Small intestine (tissue), 7 donors: ENCODE measurements around the gene ARHGEF18. TPM values are rescaled to one million over a fixed set of nuclear protein-coding genes. Genes with fewer than 3 reads are reported as not detected.

ENCODE experiments used
- DNase-seq, 2 donors: peaks; one replicate each; pipeline versions ENCODE4 v3.0.0 to v3.0.0-alpha.2; 2013
- FAIRE-seq: peaks from 2 replicates; lab custom pipeline; 2012; peaks lifted over from hg19 to GRCh38; lab: Jason Lieb, UNC
- H3K27ac ChIP-seq, 3 donors: one replicate each; pipeline ENCODE4 v1.5.1; 2013; ENCODE audit warnings: low read length in 2 of 3, mild to moderate bottlenecking in 2 of 3, control low read depth in 1 of 3, inconsistent platforms in 1 of 3, low read depth in 1 of 3, moderate library complexity in 1 of 3
- H3K27me3 ChIP-seq, 3 donors: one replicate each; pipeline ENCODE4 v1.6.1; 2013; ENCODE audit warnings: low read length in 3 of 3, inconsistent platforms in 1 of 3; ENCODE audit not compliant: control insufficient read depth in 3 of 3, insufficient read depth in 3 of 3
- H3K36me3 ChIP-seq, 3 donors: one replicate each; pipeline ENCODE4 v1.6.1; 2013; ENCODE audit warnings: low read length in 3 of 3, inconsistent platforms in 1 of 3, low read depth in 1 of 3, mild to moderate bottlenecking in 1 of 3, moderate library complexity in 1 of 3; ENCODE audit not compliant: control insufficient read depth in 3 of 3, insufficient read depth in 2 of 3
- H3K4me1 ChIP-seq, 3 donors: one replicate each; pipeline ENCODE4 v1.6.1; 2013; ENCODE audit warnings: low read length in 2 of 3, inconsistent platforms in 1 of 3, low read depth in 1 of 3, mild to moderate bottlenecking in 1 of 3, moderate library complexity in 1 of 3; ENCODE audit not compliant: control insufficient read depth in 3 of 3, insufficient read depth in 2 of 3
- H3K4me3 ChIP-seq, 3 donors: one replicate each; pipeline ENCODE4 v1.5.1; 2013; ENCODE audit warnings: low read length in 3 of 3, control low read depth in 1 of 3, inconsistent platforms in 1 of 3, low read depth in 1 of 3, mild to moderate bottlenecking in 1 of 3, moderate library complexity in 1 of 3
- H3K9me3 ChIP-seq, 2 donors: one replicate each; pipeline ENCODE4 v1.6.1; 2013; ENCODE audit warnings: low read depth in 1 of 2, low read length in 1 of 2; ENCODE audit not compliant: control insufficient read depth in 2 of 2, insufficient read depth in 1 of 2
- WGBS, 3 donors: extraction: QIAGEN DNeasy Blood & Tissue Kit; methylation state at CpG; one replicate each; pipeline ENCODE4 v1.1.7; 2013; 5-methylcytosine and 5-hydroxymethylcytosine counted together
- polyA plus RNA-seq, 4 donors: library from polyadenylated mRNA; stranded (reverse) in 3 of 4; unstranded in 1 of 4; fragments of 200-250 nt in 3 of 4; fragments of 120-200 nt in 1 of 4; gene quantifications; one replicate each; pipeline versions ENCODE4 v1.2.1 to v1.2.3, GENCODE V29; 2013
- donor health status: healthy with polysubstance abuse.
- donor health status: control.
- donor health status: control.
- donor health status: Bipolar disorder and iron deficiency.
- donor health status: healthy.

ARHGEF18 gene
- polyA plus RNA-seq, 4 donors, result 22.6 to 31.1 (median 24.0) TPM

GRCh38 chr19:7355151-7355820 lies 6.5 kb downstream of the ARHGEF18 start:
- no peaks in the 10 kb centered on the region for H3K36me3 ChIP-seq
- no peaks in the 10 kb centered on the region for H3K27me3 ChIP-seq
- no peak overlapping the region for H3K27ac ChIP-seq
- DNase-seq (no peak), FAIRE-seq (no peak)
- no peaks in the 10 kb centered on the region for H3K4me1 ChIP-seq
- no peak overlapping the region for H3K4me3 ChIP-seq
- 72 to 82% (median 82%) methylated on average over 13 of the region's 13 CpGs for WGBS, 3 donors
- H3K9me3 ChIP-seq, result peaks cover 0 to 11% of the 10 kb centered on the region in 2 donors

GRCh38 chr19:7355871-7356270 lies 7.1 kb downstream of the ARHGEF18 start:
- DNase-seq, result no peak
- no peak overlapping the region for H3K4me3 ChIP-seq
- no peaks in the 10 kb centered on the region for H3K36me3 ChIP-seq
- H3K27ac ChIP-seq, result peak overlapping the region in 1 of 3 donors; percentile 11
- WGBS, 3 donors, result 58 to 72% (median 64%) methylated on average over 7 of the region's 7 CpGs
- no peak for FAIRE-seq
- H3K27me3 ChIP-seq, result no peaks in the 10 kb centered on the region
- H3K4me1 ChIP-seq, result no peaks in the 10 kb centered on the region
- H3K9me3 ChIP-seq, result peaks cover 0 to 11% of the 10 kb centered on the region in 2 donors

DNA sequence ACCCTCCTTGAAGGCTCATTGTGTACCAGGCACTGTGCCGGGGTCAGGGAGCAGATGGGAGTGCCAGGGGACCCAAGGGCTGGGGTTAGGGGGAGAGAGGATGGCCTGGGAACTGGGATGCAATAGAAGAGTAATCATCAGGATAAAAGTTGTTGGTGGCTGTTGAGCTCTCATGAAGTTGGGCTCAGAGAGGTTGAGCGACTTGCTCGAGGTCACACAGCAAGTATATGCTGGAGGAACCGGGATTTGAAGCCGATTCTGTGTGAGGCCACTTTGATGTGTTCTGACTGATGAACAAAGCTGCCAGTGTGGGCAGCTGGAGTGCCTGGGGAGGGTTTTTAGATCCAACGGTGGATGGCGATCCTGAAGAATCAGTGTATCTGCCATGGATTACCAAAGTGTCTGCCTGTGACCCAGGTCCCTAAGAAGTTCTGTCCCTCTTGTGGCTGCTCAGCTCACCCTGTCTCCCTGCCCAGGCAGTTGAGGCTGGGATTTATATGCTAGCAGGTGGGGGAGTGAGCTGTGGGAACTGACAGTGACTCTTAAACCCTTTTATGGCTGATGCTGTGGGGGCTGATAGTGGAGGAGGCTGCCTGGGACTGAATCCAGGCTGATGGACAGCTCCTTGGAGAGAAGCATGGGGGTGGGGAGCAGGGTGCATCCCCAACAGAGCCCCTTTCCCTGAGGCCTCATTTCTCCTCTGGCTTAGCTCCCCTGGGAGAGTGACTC lies 8.3 kb downstream of the ARHGEF18 start:
- Histone ChIP-seq H3K4me1 (no peaks in the 10 kb centered on the region), H3K4me3 (no peak overlapping the region), H3K36me3 (no peaks in the 10 kb centered on the region), H3K27ac (no peak overlapping the region), H3K27me3 (no peaks in the 10 kb centered on the region), H3K9me3 (peaks cover 0 to 3% of the 10 kb centered on the region in 2 donors)
- FAIRE-seq (no peak), DNase-seq (no peak)
- 92 to 97% (median 92%) methylated on average over 7 of the region's 7 CpGs for whole genome bisulfite sequencing, 3 donors

DNA sequence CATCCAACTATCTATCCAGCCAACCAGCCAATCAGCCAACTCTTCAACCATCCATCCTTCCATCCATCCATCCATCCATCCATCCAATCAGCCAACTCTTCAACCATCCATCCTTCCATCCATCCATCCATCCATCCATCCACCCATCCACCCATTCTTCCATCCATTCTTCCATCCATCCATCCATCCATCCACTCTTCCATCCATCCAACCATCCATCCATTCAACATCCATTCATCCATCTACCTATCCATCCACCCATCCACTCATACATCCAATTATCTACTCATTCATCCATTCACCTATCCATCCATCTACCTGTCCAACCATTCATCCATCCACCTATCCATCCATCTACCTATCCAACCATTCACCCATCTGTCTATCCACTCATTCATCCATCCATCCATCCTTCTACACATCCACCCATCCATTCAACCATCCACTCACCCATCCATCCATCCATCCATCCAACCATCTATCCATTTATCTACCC lies 9.4 kb downstream of the ARHGEF18 start:
- peaks cover 0 to 2% of the 10 kb centered on the region in 2 donors for H3K9me3 ChIP-seq
- no peak overlapping the region for H3K4me3 ChIP-seq
- DNase-seq, result no peak
- H3K4me1 ChIP-seq, result no peaks in the 10 kb centered on the region
- H3K36me3 ChIP-seq, result no peaks in the 10 kb centered on the region
- H3K27me3 ChIP-seq, result no peaks in the 10 kb centered on the region
- no peak overlapping the region for H3K27ac ChIP-seq
- no peak for FAIRE-seq

- no peaks in the 10 kb centered on the region for H3K9me3 ChIP-seq
- H3K27me3 ChIP-seq, result no peaks in the 10 kb centered on the region
- 62 to 65% (median 63%) methylated on average over 8 of the region's 8 CpGs for WGBS, 3 donors
- no peaks in the 10 kb centered on the region for H3K36me3 ChIP-seq
- H3K27ac ChIP-seq, result no peak overlapping the region
- no peak overlapping the region for H3K4me3 ChIP-seq
- DNase-seq (no peak), FAIRE-seq (no peak)
- no peaks in the 10 kb centered on the region for H3K4me1 ChIP-seq
These were observed 11.8 kb downstream of the ARHGEF18 start for GRCh38 chr19:7360393-7360984.

GRCh38 chr19:7363225-7363624 lies 14.5 kb downstream of the ARHGEF18 start:
- WGBS, 3 donors, result 84 to 90% (median 86%) methylated on average over 2 of the region's 2 CpGs
- no peak overlapping the region for H3K27ac ChIP-seq
- H3K4me1 ChIP-seq, result no peaks in the 10 kb centered on the region
- DNase-seq, result no peak
- no peak for FAIRE-seq
- no peak overlapping the region for H3K4me3 ChIP-seq
- no peaks in the 10 kb centered on the region for H3K36me3 ChIP-seq
- H3K27me3 ChIP-seq, result no peaks in the 10 kb centered on the region
- no peaks in the 10 kb centered on the region for H3K9me3 ChIP-seq

GRCh38 chr19:7366701-7367420 lies 18.1 kb downstream of the ARHGEF18 start:
- no peaks in the 10 kb centered on the region for H3K27me3 ChIP-seq
- no peak overlapping the region for H3K27ac ChIP-seq
- WGBS, 3 donors, result 74 to 76% (median 75%) methylated on average over 10 of the region's 10 CpGs
- no peaks in the 10 kb centered on the region for H3K36me3 ChIP-seq
- no peaks in the 10 kb centered on the region for H3K4me1 ChIP-seq
- FAIRE-seq (no peak), DNase-seq (peak; percentile 27 to 66)
- no peak overlapping the region for H3K4me3 ChIP-seq
- no peaks in the 10 kb centered on the region for H3K9me3 ChIP-seq

DNA sequence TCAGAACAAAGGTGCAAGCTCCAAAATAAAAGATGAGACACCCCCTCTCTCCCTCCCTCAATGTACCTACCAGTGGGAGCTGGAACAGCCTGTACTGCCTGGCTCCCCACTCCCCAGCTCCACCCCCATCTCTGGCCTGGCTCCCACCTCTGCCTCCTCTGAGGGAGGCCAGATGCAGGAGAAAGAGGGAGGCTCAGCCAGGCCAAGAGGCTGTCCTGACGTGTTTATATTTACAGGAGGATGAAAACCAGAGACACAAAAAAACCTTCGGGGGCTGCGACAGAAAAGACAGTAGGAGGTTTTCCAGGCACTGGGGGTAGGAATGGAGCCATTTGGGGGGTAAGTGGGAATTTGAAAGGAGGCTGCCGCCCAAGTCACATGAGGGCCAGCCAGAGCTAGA lies 19.7 kb downstream of the ARHGEF18 start:
- no peak overlapping the region for H3K4me3 ChIP-seq
- no peak for DNase-seq
- no peaks in the 10 kb centered on the region for H3K9me3 ChIP-seq
- H3K27me3 ChIP-seq, result no peaks in the 10 kb centered on the region
- FAIRE-seq, result no peak
- 58 to 79% (median 61%) methylated on average over 4 of the region's 4 CpGs for WGBS, 3 donors
- no peaks in the 10 kb centered on the region for H3K4me1 ChIP-seq
- peak overlapping the region in 2 of 3 donors; percentile 50 to 82 for H3K27ac ChIP-seq
- peaks cover 0 to 2% (median 0%) of the 10 kb centered on the region in 3 donors for H3K36me3 ChIP-seq
